Activated CD4-positive, alpha-beta T cell treated with anti-CD3 and anti-CD28 coated beads for 36 hours (primary cell): ENCODE measurements around the gene TEX261. TPM values are rescaled to one million over a fixed set of nuclear protein-coding genes. Genes with fewer than 3 reads are reported as not detected.
"Not testable (repeated sequence)": the region's sequence is repeated elsewhere in the genome, so short reads cannot be mapped to it uniquely, and the experiment has no call there.

Experiments
- ATAC-seq: fragments of 200-7000 bp; cut with Tn5 transposase; one replicate; pipeline ENCODE4 v1.10.0; 2021; ENCODE audit warnings: mild to moderate bottlenecking, moderate library complexity
- CTCF ChIA-PET: fragments of 350-600 bp; sonication (Branson Sonifier 250); formaldehyde crosslinking; loops from one replicate; lab custom pipeline; 2021; ENCODE audit warnings: antibody characterized with exemption; lab: Charles Lee
- POLR2A ChIA-PET: fragments of 350-600 bp; sonication (Branson Sonifier 250); formaldehyde crosslinking; loops from one replicate; lab custom pipeline; 2021; ENCODE audit warnings: antibody characterized with exemption, inconsistent platforms; lab: Charles Lee
- DNase-seq: peaks from one replicate; pipeline ENCODE4 v3.0.0-alpha.2; 2020
- H3K27ac Mint-ChIP-seq: one replicate; pipeline ENCODE4 v1.8.0; 2021; ENCODE audit warnings: mixed read lengths
- H3K27me3 Mint-ChIP-seq: one replicate; pipeline ENCODE4 v1.8.0; 2021; ENCODE audit warnings: mixed read lengths
- H3K36me3 Mint-ChIP-seq: one replicate; pipeline ENCODE4 v1.8.0; 2021; ENCODE audit warnings: low read depth, mixed read lengths
- H3K4me1 Mint-ChIP-seq: one replicate; pipeline ENCODE4 v1.8.0; 2021; ENCODE audit warnings: mixed read lengths
- H3K4me3 Mint-ChIP-seq: one replicate; pipeline ENCODE4 v1.8.0; 2021; ENCODE audit warnings: mild to moderate bottlenecking, moderate library complexity, mixed read lengths
- H3K9me3 Mint-ChIP-seq: one replicate; pipeline ENCODE4 v1.8.0; 2021; ENCODE audit warnings: low read depth, mixed read lengths
- intact Hi-C, 2 experiments: fragments of 100-400 bp; cut with DNase I in 1 of 2; cut with micrococcal nuclease in 1 of 2; formaldehyde crosslinking; loops; one replicate each; pipeline versions ENCODE4 v1.14.2 to v1.15.1; 2022 to 2024; cut with DNase I, micrococcal nuclease
- total RNA-seq, 2 experiments: library from RNA; stranded (reverse); gene quantifications; one replicate each; pipeline ENCODE4 v1.2.3, GENCODE V29; 2021

TEX261 gene
- 10 to 100 TPM; 39.1 to 48.5 TPM for total RNA-seq

DNA sequence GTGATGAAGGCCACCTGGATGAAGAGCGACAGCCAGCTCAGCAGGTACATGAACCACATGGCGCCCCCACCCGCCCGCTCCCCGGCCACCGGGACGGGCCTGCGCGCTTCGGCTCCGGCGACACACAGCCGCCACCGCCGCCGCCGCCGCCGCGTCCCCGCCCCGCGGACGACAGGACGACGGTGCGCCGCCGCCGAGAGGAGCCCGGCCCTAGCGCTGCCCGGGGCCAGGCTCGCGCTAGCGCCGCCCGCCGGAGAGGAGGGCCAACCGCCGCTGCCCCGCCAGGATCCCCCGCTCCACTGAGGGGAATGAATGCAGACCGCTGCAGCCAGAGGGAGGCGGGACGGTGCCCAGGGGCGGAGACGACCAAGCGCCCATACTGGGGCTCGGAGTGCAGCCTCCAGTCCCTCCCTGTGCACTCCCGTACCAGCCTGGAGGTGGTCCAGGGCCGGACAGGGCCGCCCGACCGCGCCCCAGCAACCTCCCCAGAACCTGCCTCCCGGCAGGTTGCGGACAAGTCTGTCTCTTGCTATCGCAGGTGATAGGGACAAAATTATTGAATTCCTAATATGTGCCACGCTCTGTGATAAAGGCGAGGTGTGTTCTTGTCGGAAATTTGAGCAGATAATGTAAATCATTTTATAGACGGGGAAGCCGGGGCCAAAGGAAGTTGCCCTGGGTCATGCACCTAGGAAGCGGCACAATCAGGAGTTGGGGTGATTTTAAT, at the start of gene TEX261:
TEX261 (minus strand) TSS at position 175 of the 727 bp plus-strand sequence; CDS start at position 59, 116 bp downstream.
- Mint-ChIP-seq H3K27ac (peak within 1 kb of the TSS; percentile 93), H3K4me3 (peak within 1 kb of the TSS; percentile 98), H3K27me3 (no peaks in the 10 kb centered on the region), H3K9me3 (no peaks in the 10 kb centered on the region), H3K4me1 (peaks cover 29% of the 10 kb centered on the region), H3K36me3 (peaks cover 14% of the 10 kb centered on the region)
- CTCF ChIA-PET, result no interaction called here
- DNase-seq, result peak; percentile 94
- POLR2A ChIA-PET, result no interaction called here
- peak; percentile 97 for ATAC-seq
- intact Hi-C loops, result loop anchor here (1.0 to 10.0 kb wide), 10 partner anchors 10 to 1830 kb away; partner anchors contain the start of genes NAGK (in 2 of the 2), PAIP2B (in 2 of the 2), EXOC6B (in 1 of the 2) and MCEE (in 1 of the 2)

DNA sequence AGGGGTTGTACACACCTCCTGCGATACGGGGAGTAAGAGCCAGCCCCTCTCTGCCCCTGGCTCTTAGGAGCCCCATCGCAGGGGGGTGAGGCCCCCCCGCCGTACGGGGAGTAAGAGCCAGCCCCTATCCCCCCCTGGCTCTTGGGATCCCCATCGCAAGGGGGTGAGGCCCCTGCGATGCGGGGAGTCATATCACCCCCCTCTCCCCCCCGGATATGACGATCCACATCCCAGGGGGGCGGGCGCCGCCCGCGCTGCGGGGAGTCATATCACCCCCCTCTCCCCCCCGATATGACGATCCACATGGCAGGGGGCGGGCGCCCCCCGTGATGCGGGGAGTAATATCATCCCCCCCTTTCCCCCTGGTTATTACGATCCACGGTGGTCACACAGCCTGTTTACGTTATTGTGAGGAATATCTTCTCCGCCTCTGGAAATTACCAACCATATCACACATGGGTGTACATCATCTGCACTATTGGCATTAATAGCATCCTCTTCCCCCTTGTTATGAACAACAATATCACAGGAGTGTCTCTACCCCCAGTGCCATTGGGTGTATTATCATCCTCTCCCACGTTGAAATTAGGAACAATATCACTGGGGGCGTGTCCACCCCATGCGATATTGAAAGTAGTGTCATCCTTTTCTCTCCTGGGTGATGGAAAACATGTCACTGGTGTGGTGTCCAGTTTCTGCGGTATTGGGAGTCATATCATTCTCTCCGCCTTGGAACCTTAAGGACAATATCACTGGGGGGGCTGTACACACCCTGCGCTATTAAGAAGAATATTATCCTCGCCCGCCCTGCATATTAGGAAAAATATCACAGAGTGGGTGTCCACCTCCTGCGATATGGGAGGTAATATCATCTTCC, 49.1 kb upstream of the TEX261 start:
- intact Hi-C loops, result no loop called here
- DNase-seq, result peak; percentile 41
- Mint-ChIP-seq H3K4me3 (no peak overlapping the region), H3K27ac (no peak overlapping the region), H3K36me3 (no peaks in the 10 kb centered on the region), H3K9me3 (no peaks in the 10 kb centered on the region), H3K27me3 (peaks cover 3% of the 10 kb centered on the region), H3K4me1 (no peaks in the 10 kb centered on the region)
- ATAC-seq, result peak; percentile 67
- ChIA-PET POLR2A (no interaction called here), CTCF (no interaction called here)

DNA sequence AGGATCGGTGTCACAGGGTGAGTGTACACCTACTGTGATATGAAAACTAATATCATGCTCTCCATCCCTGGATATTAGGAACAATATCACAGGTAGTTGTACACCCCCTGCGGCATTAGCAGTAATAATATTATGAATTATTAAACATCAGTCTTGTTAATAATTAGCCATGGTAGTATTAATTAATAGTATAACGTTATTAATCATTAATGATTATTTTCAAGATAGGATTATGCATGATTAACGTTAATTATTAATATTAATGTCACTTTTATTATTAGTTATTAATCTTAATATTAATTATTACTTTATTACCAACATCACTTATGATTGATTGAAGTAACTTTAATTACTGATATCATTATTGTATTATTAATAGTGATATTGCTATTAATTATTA, 47.6 kb upstream of the TEX261 start:
- no peak overlapping the region for H3K4me3 Mint-ChIP-seq
- intact Hi-C loops, result no loop called here
- no peaks in the 10 kb centered on the region for H3K4me1 Mint-ChIP-seq
- ATAC-seq (no peak), DNase-seq (no peak)
- no peaks in the 10 kb centered on the region for H3K36me3 Mint-ChIP-seq
- H3K27ac Mint-ChIP-seq, result no peak overlapping the region
- CTCF ChIA-PET, result no interaction called here
- POLR2A ChIA-PET, result no interaction called here
- H3K27me3 Mint-ChIP-seq, result peaks cover 5% of the 10 kb centered on the region
- no peaks in the 10 kb centered on the region for H3K9me3 Mint-ChIP-seq

DNA sequence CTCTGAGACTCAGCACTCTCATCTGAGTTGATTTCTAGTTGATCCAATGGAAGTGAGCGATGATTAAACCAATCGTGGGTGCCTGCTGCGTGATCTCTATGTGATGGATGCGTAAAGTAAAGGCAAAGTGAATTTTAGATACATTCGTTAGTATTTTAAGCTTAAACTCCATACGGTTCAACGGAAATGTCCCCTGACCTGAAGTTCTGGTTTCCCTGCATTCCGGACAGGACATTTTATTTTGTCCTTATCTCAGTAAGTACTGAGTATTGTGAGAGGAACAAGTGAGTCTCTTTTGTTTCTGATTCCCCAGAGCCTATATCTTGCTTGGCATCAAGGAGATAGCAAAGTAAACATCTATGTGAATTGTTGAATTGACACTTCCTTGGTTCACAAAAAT, 41.6 kb upstream of the TEX261 start:
- H3K9me3 Mint-ChIP-seq, H3K4me1 Mint-ChIP-seq, DNase-seq, intact Hi-C loops, H3K36me3 Mint-ChIP-seq, CTCF ChIA-PET, ATAC-seq, H3K4me3 Mint-ChIP-seq, H3K27ac Mint-ChIP-seq, POLR2A ChIA-PET: not testable (repeated sequence)
- peaks cover 11% of the 10 kb centered on the region for H3K27me3 Mint-ChIP-seq

DNA sequence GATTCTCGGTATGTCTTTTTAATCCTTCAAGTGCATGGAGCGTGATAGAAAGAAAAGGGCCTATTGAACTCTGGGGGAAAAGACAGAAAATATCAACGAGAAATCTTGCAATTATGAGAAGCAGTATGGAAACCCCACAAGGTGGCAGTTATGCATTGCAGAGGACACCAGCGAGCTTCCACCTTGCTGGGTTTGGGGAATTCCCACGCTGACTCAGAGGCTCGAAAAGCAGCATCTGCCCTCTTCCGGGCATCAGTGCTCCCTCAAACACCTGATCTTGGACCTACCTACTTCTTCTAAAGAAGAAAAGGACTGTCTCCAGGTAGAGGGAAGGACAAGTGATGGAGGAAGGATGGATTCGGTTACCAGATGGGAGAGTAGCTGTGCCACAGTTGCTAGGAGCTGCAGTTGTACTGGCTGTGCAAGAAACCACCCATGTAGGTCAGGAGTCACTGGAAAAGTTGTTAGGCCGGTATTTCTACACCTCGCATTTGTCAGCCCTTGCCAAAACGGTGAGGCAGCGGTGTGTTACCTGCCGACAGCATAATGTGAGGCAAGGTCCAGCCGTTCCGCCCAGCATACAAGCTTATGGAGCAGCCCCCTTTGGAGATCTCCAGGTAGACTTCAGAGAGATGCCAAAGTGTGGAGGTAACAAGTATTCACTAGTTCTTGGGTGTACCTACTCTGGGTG, 29.0 kb upstream of the TEX261 start:
- POLR2A ChIA-PET, H3K36me3 Mint-ChIP-seq, ATAC-seq, H3K27me3 Mint-ChIP-seq, H3K9me3 Mint-ChIP-seq, H3K4me3 Mint-ChIP-seq: not testable (repeated sequence)
- CTCF ChIA-PET, result interaction anchor here (1.4 to 1.5 kb wide), 2 partner anchors 45 to 77 kb away, joined by 3 to 7 read pairs; partner anchors contain the start of gene NAGK
- Mint-ChIP-seq H3K27ac (peak overlapping the region; percentile 69), H3K4me1 (peaks cover 13% of the 10 kb centered on the region)
- intact Hi-C loops, result loop anchor here in 1 of 2 experiments (1.0 to 5.0 kb wide), 5 partner anchors 45 to 487 kb away; partner anchors contain the start of genes MCEE, MPHOSPH10, NAGK and ZNF638
- peak; percentile 87 for DNase-seq

DNA sequence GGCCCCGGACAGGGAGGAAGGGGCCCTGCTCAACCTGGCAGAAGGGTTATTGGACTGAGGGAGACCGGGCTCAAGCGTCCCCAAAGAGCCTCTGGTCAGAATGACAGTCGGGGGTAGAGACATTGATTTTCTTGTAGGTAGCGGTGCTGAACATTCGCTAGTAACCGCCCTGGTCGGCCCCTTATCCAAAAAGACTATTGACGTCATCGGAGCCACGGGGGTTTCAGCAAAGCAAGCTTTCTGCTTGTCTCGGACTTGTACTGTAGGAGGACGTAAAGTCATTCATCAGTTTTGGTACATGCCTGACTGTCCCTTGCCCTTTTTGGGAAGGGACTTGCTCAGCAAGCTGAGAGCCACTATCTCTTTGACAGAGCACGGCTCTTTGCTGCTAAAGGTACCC, 26.7 kb upstream of the TEX261 start:
- H3K27me3 Mint-ChIP-seq, H3K27ac Mint-ChIP-seq, H3K36me3 Mint-ChIP-seq, H3K4me3 Mint-ChIP-seq, ATAC-seq, POLR2A ChIA-PET, H3K9me3 Mint-ChIP-seq, DNase-seq: not testable (repeated sequence)
- peaks cover 13% of the 10 kb centered on the region for H3K4me1 Mint-ChIP-seq
- CTCF ChIA-PET, result interaction anchor here (0.6 to 1.4 kb wide), 3 partner anchors 10 to 73 kb away, joined by 3 to 4 read pairs (median 4); no protein-coding TSS in a partner anchor
- intact Hi-C loops, result loop anchor here in 1 of 2 experiments (5.0 kb wide), 1 partner anchor 131 kb away; no protein-coding TSS in a partner anchor

DNA sequence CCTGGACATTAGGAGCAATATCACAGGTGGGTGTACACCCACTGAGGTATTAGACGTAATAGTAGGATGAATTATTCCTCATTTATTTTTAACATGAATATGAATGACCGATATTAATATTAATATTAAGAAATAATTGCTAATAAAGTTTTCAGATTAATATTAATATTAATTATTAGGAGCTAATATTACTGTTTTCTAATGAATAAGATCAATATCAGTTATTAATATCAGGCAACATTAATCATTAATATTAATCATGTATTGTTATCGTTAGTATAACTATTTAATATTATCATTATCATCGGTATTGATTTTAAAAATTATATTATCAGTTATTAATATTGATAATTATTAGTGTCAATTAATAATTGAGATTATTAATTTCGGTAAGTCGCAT, 25.3 kb upstream of the TEX261 start:
- CTCF ChIA-PET, result interaction anchor here (1.0 kb wide), 1 partner anchor 130 kb away, joined by 3 read pairs; no protein-coding TSS in a partner anchor
- DNase-seq, ATAC-seq, H3K9me3 Mint-ChIP-seq, H3K4me3 Mint-ChIP-seq, POLR2A ChIA-PET, H3K36me3 Mint-ChIP-seq, H3K27ac Mint-ChIP-seq, H3K27me3 Mint-ChIP-seq: not testable (repeated sequence)
- intact Hi-C loops, result loop anchor here in 1 of 2 experiments (5.0 kb wide), 1 partner anchor 132 kb away; no protein-coding TSS in a partner anchor
- H3K4me1 Mint-ChIP-seq, result peaks cover 13% of the 10 kb centered on the region

DNA sequence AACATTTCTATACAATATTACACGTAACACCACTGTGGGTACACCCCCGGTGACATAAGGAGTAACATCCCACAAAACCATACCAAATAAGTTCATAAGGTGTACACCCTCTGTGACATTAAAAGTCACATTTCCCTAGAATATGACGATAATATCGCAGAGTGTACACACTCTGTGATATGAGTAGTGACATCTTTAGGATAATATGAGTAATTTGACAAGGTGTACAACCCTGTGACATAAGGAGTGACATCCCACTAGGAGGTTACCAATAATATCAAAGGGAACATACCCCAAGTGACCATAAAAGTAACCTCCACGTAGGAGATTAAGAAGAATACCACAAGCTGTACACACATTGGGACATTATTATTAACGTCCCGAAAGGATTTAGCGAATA, 24.0 kb upstream of the TEX261 start:
- ATAC-seq (peak; percentile 47), DNase-seq (no peak)
- Mint-ChIP-seq H3K4me1 (peaks cover 7% of the 10 kb centered on the region), H3K4me3 (no peak overlapping the region), H3K27ac (no peak overlapping the region), H3K9me3 (no peaks in the 10 kb centered on the region), H3K36me3 (no peaks in the 10 kb centered on the region), H3K27me3 (peaks cover 2% of the 10 kb centered on the region)
- ChIA-PET CTCF (no interaction called here), POLR2A (no interaction called here)
- intact Hi-C loops, result no loop called here

DNA sequence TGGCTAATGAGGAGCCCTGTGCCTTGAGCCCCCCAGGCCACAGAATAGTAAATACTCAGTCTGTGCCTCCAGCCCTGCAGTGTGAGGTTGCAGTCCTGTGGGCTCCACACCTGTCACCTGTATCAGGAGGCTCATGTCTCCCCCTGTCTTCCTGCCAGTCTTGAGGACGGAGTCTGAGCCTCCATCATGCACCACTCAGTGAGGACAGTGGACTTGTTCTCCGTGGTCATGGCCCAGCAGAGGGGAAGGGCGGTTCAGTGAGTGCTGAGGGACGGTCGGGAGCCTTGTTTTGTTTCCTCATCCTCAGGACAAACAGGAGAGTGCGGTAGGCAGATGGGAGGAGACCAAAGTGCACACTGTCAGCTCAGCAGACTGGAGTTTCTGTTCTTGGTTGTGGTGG, 17.1 kb upstream of the TEX261 start:
- ATAC-seq, H3K27ac Mint-ChIP-seq, POLR2A ChIA-PET, CTCF ChIA-PET, DNase-seq, H3K9me3 Mint-ChIP-seq, H3K4me1 Mint-ChIP-seq, intact Hi-C loops, H3K4me3 Mint-ChIP-seq, H3K36me3 Mint-ChIP-seq: not testable (repeated sequence)
- H3K27me3 Mint-ChIP-seq, result peaks cover 14% of the 10 kb centered on the region

DNA sequence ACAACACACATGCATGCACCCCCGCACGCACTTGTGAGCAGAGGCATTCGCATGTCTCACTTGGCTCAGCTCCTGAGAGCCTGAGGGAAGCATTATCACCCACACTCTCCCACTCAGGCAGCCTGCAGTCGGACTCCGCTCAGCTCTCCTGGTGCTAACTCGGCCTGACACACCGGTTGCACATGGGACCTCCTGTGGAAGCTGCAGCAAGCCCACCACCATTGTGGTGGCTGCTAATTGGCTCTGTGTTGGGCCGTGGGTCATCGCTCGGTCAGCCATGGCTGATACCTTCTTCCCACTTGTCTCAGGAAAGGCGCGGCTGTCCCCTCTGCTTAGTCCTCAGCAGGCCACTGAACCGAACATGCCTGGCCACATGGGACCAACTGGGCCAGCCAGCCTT, 13.7 kb upstream of the TEX261 start:
- DNase-seq (no peak), ATAC-seq (no peak)
- intact Hi-C loops, result no loop called here
- CTCF ChIA-PET, result interaction anchor here (2.1 kb wide), 1 partner anchor 44 kb away, joined by 6 read pairs; no protein-coding TSS in a partner anchor
- Mint-ChIP-seq H3K36me3 (no peaks in the 10 kb centered on the region), H3K9me3 (no peaks in the 10 kb centered on the region), H3K27me3 (peaks cover 14% of the 10 kb centered on the region), H3K4me3 (no peak overlapping the region), H3K27ac (no peak overlapping the region), H3K4me1 (no peaks in the 10 kb centered on the region)
- POLR2A ChIA-PET, result no interaction called here
